ENCODE measurements around the gene MRPS6. TPM values are rescaled to one million over a fixed set of nuclear protein-coding genes. Genes with fewer than 3 reads are reported as not detected.

MRPS6 gene
- total RNA-seq, 1 donor from 2014 or later = 76.7 TPM

- no peak overlapping the region for H3K27ac Mint-ChIP-seq
Measured at GRCh38 chr21:34190576-34191321, 117.4 kb downstream of the MRPS6 start.

DNA sequence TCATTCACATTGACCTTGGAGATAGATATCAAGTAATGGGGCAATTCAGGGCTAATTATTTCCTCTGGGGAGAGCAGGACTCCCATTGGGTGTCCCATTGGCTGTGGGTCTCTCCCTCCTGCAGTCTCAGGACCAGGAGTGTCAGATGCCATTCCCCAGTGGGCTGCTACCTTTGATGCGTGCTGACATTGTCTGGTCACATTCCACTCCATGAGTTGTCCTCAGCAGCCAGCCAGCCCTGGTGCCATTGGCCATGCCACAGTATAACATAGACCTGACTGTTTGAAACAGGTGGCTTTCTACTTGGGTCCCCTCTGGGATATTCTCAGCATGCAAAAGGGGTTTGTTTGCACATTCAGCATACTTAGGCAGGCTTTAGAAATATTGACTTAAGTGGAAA, 118.5 kb downstream of the MRPS6 start:
- peaks cover 3% of the 10 kb centered on the region for H3K36me3 Mint-ChIP-seq (ENCODE audit: insufficient read depth)
- no peaks in the 10 kb centered on the region for H3K9me3 Mint-ChIP-seq (ENCODE audit: low read depth)
- peaks cover 3% of the 10 kb centered on the region for H3K4me1 Mint-ChIP-seq (ENCODE audit: low read depth)
- no peak for DNase-seq (ENCODE audit: low spot score, unreplicated experiment)
- TF ChIP-seq, protein P1, sequence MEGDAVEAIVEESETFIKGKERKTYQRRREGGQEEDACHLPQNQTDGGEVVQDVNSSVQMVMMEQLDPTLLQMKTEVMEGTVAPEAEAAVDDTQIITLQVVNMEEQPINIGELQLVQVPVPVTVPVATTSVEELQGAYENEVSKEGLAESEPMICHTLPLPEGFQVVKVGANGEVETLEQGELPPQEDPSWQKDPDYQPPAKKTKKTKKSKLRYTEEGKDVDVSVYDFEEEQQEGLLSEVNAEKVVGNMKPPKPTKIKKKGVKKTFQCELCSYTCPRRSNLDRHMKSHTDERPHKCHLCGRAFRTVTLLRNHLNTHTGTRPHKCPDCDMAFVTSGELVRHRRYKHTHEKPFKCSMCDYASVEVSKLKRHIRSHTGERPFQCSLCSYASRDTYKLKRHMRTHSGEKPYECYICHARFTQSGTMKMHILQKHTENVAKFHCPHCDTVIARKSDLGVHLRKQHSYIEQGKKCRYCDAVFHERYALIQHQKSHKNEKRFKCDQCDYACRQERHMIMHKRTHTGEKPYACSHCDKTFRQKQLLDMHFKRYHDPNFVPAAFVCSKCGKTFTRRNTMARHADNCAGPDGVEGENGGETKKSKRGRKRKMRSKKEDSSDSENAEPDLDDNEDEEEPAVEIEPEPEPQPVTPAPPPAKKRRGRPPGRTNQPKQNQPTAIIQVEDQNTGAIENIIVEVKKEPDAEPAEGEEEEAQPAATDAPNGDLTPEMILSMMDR (IDR thresholded peaks at IDR 0.05; ENCODE audit: unreplicated experiment) = no peak
- H3K4me3 Mint-ChIP-seq (ENCODE audit: low read depth) = no peak overlapping the region
- no peak overlapping the region for H3K27ac Mint-ChIP-seq
- no peaks in the 10 kb centered on the region for H3K27me3 Mint-ChIP-seq

More at GRCh38 chr21:34190576-34191321, 117.4 kb downstream of the MRPS6 start:
- TF ChIP-seq, protein P1 (IDR thresholded peaks at IDR 0.05; ENCODE audit: unreplicated experiment) = no peak
- Mint-ChIP-seq H3K27me3 (no peaks in the 10 kb centered on the region), H3K9me3 (ENCODE audit: low read depth) (no peaks in the 10 kb centered on the region), H3K4me3 (ENCODE audit: low read depth) (no peak overlapping the region), H3K4me1 (ENCODE audit: low read depth) (peaks cover 3% of the 10 kb centered on the region), H3K36me3 (ENCODE audit: insufficient read depth) (peaks cover 3% of the 10 kb centered on the region)
- no peak for DNase-seq (ENCODE audit: low spot score, unreplicated experiment)

Other genes with a start within 250 kb of the MRPS6 start
- 191 and 193 TPM in 2 replicates for gene ATP5PO, start 157.8 kb upstream of the MRPS6 start, total RNA-seq
- gene SLC5A3, start within 50 bp of the MRPS6 start, total RNA-seq = 22.7 and 23.3 TPM in 2 replicates

All from progenitor cell of endocrine pancreas (in vitro differentiated cells).